ENCODE data around the gene OR8G5.

OR8G5 gene

DNA sequence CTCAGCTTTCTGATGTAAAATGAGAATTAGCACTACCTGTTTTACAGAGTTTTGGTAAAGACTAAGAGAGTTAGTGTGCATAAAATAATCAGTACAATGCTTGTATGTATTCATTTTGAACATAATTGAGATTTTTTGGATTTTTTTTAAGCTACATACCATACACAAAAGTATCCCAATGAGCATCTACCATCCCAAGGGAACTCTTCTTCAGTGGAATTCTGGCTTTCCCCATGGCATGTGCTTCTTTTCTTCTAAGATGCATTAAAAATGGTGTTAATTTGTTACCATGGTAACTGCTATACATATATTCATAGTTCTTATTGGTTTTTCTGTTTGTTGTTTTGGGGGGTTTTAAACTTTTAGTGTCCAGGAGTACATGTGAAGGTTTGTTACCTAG, 39.8 kb downstream of the OR8G5 start:
- DNase-seq = no peak

DNA sequence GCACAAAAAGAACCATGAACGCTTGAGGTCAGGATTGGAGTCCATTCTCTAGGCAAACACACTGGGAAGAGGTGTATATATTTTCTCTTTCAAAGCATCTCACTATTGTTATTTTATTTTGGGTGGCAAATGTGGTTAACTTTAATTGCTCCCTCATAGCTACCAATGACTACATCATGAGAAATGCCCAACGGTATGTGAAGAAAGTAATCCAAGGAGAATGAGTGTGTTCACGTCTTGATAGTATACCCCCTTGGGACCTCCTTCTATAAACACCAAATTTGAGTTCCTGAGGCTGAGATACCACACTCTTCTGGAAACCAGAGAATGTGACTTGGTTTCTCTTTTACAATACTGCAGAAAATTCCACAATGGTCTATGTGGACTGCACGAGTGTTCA, 41.7 kb downstream of the OR8G5 start:
- DNase-seq = no peak

DNA sequence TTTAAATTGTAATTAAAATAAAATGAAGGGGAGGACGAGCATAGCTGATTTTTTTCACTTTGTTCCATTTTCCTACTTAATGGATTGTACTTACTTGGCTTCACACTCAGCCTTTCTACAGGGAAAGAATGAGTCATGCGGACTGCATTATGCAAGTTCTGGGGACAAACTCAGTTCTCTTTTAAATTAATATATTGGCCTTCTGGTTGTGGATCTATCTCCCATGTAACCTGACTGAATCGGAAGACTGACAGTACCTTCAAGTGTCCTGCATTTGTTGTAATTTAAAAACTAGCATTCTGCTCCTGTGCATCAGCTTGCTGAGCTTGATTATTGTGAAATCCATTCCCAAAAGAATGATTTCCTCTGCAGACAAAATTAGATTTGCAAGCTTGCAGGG, 45.4 kb downstream of the OR8G5 start:
- no peak for DNase-seq

DNA sequence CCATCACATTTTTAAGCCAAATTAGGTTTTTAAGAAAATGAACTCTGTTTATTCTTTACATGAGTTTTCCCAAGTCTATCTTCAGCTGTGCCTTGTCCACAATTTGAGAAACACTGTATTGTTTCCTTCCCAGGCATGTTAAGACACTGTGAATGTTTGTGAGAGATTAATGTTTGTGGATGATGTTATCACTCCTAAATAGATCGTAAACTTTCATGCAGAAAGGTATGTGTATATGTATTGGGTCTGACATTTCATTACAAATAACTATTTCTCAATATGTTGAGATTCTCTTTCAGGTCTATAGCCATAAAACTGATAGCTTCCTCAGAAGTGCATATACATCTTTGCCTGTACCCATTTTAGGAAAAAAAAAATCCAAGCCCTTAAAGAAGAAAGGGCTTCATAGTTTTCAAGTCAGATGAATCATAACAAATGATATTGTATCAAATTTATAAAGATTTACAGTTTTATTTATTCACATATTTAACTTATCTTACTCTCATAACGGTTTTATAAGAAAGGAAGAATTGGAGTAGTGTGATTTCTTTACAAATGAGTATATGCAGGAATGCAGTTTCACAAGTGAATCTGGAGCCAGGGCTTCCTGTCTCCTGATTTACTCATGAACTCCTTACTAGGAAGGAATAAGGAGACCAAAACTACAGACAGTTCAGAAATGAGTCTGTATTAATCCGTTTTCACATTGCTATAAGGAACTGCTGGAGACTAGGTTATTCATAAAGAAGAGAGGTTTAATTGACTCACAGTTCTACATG, 46.4 kb downstream of the OR8G5 start:
- no peak for DNase-seq

DNA sequence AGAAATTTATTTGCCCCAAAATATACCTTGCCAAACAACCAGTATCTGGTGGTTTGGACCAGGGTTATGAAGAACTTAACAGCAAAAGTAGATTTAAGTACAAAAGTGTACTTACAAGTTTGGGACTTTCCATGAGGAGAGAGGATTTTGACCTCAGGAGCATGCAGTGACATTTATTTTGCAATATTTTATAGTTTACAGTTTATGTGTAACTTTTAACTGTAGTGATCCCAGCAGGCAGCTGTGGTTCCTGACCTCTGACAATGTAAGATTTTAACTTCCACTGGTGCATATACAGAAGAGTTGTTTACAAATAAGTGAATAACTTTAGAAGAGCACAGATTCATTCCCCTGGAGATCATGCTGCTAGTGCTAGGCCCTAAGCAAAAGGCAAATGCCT, 50.9 kb downstream of the OR8G5 start:
- DNase-seq = no peak

DNA sequence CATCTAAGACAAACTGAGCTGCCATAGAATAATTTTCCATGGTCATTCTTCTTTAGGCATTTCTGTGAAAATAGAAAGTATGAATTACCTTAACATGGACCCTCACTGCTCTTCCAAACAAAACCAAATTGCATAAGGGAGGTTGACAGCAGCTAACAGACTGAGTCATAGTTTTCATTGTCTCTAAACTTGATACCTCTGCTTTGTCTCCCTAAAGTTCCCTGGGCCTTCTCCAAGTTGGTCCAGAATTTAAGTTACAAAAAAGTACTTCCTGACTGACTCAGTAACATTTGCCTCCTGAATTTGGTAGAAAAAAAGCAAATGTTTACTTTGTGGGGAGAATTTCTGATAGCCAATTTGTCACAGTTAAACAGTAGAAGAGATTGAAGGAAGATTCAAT, 54.5 kb downstream of the OR8G5 start:
- no peak for DNase-seq

DNA sequence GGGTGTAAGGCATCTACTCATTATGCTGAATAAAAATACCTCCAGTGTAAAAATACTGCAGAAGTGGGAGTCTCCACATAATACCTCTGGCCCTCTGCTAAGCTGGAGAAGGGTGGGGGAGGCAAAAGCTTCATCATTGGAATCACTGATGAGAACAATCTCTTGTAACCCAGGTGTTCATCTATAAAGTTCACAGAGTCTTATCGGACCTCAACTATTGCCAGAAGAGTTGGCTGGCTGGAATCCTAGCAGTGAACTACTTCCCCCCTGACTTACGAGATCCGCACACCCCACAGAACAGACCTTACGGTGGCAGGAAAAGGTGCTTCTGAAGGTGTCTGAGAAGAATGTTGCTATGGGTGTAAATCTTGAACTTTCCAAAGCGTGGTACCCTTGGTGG, 55.1 kb downstream of the OR8G5 start:
- DNase-seq = no peak

DNA sequence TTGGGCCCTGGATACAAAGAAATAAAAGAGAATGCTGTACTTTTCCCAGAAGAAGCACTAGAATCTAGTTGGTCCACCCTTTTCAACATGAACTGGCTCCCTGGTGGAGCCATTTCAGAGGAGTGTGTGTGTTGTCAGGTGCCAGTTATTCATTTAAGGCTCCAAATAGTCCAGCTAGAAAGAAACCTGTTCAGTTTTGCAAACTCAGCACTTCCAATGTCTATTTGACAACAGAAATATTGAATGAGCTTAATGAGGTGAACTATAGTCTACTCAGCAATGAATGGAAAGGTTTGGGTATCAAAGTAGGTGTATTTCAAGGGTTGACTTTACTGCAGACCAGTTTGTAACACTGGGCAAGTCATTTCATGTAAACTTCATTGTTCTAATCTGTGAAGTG, 55.5 kb downstream of the OR8G5 start:
- DNase-seq = no peak

DNA sequence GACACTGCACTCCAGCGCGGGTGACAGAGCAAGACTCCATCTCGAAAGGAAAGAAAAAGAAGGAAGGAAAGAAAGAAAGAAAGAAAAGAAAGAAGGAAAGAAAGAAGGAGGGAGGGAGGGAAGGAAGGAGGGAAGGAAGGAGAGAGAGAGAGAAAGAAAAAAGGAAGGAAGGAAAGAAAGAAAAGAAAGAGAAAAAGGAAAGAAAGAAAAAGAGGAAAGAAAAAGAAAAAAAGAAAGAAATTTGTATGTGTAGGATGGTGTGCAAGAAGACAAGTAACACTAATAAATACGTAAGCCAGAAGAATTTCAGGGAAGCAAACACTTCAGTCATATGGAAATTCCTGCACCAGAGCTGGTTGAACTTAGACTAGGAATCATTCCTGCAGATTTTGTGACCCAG, 57.0 kb downstream of the OR8G5 start:
- DNase-seq = no peak

DNA sequence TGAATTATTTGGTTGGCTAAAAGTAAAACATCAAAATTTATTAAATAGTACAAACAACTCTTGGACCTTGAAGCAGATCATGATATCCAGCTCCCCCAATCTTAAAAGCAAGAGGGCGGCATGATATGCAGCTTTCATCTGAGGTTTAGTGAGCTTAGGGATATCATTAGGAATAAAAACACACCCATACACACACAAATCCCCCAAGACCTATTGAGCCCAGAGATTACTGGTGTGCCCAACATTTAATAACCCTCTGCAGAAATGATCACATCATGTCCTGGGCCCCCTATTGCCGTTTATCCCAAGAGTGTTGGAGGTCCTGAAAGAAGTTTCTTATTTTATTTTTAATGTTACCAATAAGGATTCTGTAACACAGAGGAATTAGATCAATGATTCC, 57.7 kb downstream of the OR8G5 start, which contains the start of gene OR8D1:
OR8D1 (minus strand) TSS at position 101 of the 400 bp plus-strand sequence. CDS start 3,183 bp downstream, outside the sequence.
- DNase-seq = no peak

DNA sequence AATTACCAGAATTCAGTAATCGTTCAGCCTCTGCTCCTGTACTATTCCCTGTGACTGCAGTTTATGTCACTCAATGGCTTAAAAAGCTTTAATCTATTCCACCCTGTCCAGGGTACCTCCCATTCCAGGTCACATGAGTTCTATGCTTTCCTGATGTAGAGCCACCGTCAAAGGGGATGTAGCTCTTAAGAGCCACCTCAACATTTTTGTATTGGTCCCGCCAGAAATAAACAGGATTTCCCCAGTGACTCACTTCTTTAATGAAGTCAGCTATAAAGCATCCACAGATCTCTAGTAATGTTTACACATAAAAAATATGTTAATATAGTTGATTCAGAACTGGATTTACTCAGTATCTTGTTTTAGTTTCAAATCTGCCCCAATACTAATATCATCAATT, 58.9 kb downstream of the OR8G5 start:
- DNase-seq = no peak
